GM12891 (cell line): Measurements from ENCODE around the gene SRSF9.

Source experiments
- PAX5 ChIP-seq: IDR thresholded peaks from 2 replicates; pipeline ENCODE4 v1.6.1; 2011; ENCODE audit warnings: low read length, moderate library complexity, mild to moderate bottlenecking; ENCODE audit not compliant: insufficient read depth, severe bottlenecking
- POLR2A ChIP-seq: IDR thresholded peaks from 2 replicates; pipeline ENCODE4 v1.6.1; 2011; ENCODE audit warnings: low read depth, low read length, control low read depth
- POLR2AphosphoS5 ChIP-seq: IDR thresholded peaks from 2 replicates; pipeline ENCODE4 v1.6.1; 2011; ENCODE audit warnings: low read depth, low read length, control low read depth
- POU2F2 ChIP-seq: IDR thresholded peaks from 2 replicates; pipeline ENCODE4 v1.6.1; 2011; ENCODE audit warnings: low read depth, mild to moderate bottlenecking, control low read depth, low read length, moderate library complexity
- SPI1 ChIP-seq: IDR thresholded peaks from 2 replicates; pipeline ENCODE4 v1.6.1; 2011; ENCODE audit warnings: low read depth, low read length, control low read depth
- TAF1 ChIP-seq: IDR thresholded peaks from 2 replicates; pipeline ENCODE4 v1.6.1; 2011; ENCODE audit warnings: low read depth, low read length, control low read depth

- TF ChIP-seq POLR2A (no peak), POLR2AphosphoS5 (no peak), POU2F2 (no peak), TAF1 (no peak), SPI1 (peak; percentile 67), PAX5 (no peak)
Measured at GRCh38 chr12:120474616-120474960, 5.0 kb upstream of the SRSF9 start.
